ENCODE results near the gene CNPY2.
"Not testable (repeated sequence)": the region's sequence is repeated elsewhere in the genome, so short reads cannot be mapped to it uniquely, and the experiment has no call there.

CNPY2 gene

DNA sequence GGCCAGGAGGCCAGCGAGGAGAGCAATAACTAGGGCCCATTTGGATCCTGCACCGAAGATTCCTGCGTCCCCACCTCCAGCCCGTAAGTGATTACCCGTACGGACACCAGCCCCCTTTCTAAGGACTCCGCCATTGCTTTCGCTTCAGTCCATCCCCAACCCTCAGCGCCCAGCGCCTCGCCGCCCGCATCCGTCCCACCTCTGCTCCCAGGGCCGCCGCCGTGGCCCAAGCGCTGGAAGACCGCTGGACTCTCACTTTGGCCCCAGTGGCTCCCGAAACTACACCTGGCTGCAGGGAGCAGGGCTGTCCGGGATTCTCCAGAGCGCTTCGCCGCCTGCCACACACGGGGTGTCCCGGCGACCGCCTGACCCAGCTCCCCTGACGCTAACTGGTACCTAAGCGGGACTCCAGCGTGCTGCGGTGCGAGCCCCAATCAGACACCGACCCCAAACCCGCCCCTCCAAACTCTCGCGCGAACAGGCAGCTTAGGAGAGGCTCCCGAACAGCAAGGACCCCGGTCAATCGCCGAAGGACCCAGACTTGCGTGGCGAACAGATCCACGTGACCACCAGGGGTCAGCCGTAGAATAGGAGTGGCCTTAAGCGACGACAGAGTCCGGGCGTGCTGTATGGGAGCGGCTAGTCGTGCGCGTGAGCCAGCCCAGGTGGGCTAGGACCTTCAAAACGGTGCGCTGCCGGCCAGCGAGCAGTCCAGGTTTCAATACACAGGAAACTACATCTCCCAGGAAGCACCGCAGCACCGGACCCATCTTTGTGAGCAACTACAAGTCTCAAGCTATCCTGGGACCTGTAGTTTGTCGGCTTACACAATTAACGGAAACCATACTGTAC is at the start of gene CNPY2:
Gene CNPY2, minus strand, starts transcription at position 367 of the 852 bp plus-strand sequence. CDS start 771 bp downstream, outside the sequence.
- DNase-seq = peak; percentile 98

DNA sequence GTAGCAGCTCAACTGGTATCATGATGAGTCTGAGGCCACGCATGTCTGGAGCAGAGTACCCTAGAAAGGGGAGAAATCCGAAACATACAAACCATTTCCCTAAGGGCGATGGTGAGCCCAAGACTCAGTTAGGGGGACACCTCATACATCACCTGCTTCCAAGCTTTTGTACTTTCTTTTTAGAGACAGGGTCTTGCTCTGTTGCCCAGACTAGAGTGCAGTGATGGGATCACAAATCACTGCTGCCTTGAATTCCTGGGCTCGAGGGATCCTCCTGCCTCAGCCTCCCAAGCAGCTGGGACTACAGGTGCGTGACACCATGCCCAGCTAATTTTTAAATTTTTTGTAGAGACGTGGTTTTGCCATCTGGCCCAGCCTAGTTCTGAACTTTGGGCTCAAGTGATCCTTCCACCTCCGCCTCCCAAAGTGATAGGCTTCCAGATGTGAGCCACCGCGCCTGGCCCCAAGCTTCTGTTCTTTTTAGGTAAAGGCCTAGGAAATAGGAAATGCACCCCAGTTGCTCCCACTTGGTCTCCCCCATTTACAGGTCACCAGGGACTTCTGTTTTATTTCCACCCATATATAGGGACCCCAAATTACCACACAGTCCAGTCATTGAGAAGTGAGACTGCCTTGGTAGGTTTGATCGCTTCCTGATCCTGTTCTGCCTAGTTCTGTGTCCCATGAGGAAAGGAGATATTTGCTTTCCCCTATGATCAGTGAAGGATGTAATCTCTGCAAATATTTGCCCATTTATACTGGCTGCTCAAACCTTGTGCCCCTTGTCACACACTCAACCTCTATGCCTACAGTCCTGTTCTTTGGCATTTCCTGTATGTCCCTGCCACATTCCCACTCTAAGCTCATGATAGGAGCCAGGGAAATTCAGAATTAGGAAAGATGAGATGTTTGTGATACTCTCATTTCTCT is 46.6 kb upstream of the CNPY2 start, which contains the start of gene APOF:
Gene APOF, minus strand, starts transcription at position 728 of the 930 bp plus-strand sequence. Its CDS starts 112 bp downstream, at position 616.
- DNase-seq = no peak

DNA sequence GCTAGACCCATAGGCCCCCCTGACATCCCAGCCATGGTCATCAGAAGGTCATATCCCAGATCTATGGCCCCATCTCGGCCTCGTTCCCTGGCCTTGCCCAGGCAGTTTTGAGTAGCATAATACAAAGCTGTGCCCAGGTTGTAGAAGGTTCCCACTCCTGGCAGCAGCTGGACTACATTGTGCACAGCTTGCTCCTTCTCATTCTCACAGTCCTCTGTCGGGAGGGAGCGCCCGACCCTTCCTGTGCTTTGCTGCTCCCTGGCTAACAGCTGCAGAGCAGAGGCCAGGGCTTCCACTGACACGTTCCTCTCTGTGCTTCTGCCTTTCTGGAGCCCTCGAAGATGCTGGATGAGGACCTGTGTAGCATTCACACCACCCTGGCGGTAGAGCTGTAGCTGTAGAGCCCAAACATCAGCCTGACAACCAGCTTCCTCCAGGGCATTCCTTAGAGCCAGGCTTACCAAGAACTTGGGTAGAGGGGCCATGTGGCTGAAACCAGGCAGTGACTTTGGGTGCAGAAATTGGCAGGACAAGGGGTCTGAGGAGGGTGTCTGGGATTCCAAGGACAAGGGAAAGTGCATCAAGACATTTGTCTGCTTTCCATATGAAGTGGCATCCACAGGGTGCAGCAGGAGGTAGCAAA is 45.8 kb upstream of the CNPY2 start:
- DNase-seq = no peak

DNA sequence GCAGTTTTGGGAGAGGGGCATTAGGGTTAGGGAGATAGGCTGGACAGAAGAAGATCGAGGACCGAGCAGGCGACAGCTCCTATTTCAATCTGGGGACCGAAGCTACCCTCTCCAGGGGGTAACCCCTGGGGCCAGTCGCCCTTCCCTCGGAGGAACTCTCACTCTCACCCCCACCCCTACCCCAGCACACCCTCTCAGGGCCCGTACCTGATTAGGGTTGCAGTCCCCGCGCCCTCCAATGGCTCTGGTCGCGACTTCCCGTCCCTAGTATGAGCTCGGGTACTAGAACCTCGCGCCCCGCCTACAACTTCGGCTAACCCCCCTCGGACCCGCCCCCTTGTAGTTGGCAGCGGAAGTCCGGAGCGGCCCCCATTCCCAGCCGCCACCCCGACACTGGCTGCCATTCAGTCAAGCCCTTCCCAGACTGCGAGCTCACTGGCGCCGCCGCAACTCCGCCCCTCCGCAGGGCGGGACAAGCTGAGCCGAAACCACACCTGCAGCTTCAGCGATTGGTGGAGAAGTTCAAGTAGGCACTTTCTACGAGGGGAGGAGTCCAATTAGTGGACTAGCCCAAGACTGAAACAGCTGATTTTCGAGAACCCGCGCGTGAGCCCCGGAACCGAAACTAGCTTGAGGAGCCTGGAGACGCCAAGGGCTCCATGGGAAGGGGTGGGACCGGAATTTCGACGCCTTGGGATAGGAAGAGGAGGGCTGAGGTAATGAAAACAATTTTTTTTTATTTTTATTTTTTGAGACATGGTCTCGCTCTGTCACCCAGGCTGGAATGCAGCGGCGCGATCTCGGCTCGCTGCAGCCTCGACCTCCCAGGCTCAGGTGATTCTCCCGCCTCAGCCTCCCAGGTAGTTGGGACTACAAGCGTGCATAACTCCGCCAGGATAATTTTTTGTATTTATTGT is 44.3 kb upstream of the CNPY2 start, which contains the start of gene STAT2:
Gene STAT2, minus strand, starts transcription at position 257 of the 917 bp plus-strand sequence. CDS start 3,536 bp downstream, outside the sequence.
- peak; percentile 99 for DNase-seq

DNA sequence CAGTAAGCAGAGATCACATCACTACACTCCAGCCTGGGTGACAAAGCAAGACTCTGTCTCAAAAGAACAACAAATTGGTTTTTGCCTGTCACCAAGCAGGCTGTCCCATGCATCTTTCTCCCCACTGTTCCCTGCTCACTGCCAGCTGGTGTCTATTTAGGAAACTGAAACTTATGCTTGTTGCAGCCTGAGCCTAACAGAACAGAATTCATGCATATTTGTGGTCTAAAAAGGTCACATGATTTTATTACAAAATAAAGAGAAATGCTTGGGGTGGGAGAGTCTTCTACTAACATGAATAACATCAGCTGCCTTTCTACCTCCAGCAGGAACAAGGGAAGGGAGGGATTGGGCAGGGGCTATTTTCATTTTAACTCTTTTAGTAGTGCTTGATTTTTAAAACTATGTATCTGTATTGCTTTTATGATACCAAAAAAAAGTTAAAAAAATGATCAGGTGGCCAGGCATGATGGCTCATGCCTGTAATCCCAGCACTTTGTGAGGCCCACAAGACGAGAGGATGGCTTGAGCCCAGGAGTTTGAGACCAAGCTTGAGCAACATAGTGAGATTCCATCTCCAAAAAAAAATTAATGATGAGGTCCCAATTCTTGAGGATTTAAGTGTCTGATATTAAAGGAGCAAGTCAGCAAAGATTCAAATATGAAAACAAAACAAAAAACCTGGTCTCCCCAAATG is 43.2 kb upstream of the CNPY2 start:
- no peak for DNase-seq

DNA sequence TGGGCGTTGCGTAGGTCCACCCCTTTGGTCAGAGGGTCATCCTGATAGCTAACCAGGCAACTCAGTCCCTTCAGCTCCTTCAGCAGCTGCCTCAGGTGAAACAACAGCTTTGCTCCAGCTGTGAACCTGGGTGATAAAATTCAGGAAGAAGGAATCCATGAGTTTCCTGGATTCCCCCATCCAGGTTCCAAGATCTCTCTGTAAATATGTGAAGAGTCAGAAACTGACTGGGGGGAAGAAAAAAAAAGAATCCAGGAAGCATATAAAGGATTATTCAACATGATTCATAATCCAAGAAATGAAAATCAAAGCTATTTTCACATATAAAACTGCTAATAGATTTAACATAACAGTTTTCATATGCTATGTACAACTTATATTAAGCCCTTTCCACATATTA is 35.5 kb upstream of the CNPY2 start:
- DNase-seq = no peak

DNA sequence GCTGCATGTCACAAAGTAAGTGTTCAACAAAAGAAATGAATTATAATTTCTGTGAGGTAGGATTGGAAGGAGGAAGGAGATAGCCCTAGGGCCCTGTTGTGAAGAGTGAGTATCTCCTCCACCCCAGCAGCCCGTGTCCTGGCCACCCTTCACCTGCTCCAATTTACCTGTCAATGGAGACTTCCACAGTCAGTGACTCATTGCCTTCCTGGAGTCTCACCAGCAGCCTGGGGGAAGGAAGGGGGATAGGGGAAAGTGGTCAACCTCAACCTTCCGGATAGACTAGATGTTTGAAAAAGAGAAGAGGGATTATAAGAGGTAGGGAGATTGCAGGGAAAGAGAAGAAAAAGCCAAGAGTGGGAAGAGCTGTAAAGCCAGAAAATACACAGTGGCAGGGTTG is 34.9 kb upstream of the CNPY2 start:
- no peak for DNase-seq

DNA sequence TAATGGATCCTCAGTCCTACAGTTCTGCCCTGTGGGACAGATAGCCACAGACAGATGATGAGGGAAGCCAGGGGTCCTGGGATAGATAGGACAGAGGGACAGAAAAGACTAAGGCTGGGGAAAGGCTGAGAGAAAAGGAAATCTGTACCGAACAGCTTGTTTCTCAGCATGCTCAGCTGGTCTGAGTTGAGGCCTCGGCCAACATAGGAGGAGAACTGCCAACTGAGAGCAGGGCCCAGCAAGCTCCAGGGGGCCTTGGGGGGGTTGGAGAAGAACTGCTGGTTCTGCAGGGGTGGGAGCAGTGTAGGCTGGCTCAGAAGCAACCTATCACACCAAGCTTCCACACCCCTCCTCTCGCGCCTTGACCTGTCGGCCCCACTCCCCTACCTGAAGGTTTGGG is 33.0 kb upstream of the CNPY2 start:
- DNase-seq = no peak

DNA sequence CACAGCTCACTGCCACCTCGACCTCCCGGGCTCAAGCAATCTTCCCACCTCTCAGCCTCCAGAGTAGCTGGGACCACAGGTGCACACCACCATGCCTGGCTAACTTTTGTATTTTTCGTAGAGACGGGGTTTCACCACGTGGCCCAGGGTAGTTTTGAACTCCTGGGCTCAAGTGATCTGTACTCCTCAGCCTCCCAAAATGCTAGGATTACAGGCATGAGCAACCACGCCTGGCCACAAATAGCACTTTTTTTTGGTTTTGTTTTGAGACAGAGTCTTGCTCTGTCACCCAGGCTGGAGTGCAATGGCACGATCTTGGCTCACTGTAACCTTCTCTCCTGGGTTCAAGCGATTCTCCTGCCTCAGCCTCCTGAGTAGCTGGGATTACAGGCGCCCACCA is 31.5 kb upstream of the CNPY2 start:
- not testable (repeated sequence) for DNase-seq

DNA sequence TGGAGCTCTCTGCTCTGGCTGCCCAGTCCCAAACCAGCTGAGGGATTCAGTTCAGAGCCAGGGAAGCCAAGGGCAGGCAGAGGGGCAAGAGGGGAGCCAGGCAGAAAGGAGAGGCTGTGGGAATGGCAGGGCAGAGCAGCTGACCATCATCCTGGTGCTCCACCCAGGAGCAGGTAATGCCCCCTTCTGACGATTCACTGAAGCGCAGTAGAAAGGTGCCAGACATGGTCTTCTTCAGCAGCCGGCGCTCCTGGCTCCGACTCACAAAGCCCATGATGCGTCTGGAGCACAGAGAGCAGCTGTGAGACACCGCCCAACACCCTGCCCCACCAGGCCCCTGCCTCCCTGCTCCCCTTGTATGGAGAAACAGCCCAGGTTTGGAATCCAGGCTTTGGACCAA is 30.9 kb upstream of the CNPY2 start:
- DNase-seq = no peak

DNA sequence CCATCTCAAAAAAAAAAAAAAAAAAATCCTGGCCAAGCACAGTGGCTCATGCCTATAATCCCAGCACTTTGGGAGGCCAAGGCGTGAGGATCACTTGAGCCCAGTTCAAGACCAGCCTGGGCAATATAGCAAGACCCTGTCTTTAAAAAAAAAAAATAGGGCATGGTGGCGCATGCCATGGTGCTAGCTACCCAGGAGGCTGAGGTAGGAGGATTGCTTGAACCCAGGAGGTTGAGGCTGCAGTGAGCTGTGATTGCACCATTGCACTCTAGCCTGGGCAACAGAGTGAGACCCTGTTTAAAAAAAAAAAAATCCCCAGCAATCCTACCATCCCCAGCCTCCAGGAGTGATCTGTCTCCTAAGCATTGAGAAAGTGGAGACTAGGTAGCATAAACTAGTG is 26.5 kb upstream of the CNPY2 start:
- not testable (repeated sequence) for DNase-seq

DNA sequence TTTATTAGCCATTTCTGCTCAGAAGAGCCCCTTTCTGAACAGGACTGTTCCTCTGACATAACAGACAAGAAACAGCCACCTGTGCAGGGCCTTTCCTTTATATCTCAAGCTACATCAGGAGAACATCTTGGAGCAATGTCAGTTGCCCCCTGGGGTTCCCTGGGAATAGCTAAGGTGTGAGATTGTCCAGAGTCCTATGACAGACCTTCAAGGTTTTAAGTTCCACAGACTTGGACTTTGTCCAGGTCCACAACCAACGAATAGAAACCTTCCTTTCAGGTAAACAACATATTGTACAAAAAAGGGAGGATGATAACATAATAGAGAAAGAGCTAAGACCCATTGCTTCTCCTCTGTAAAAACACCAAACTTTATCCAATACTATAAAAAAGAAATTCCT is 25.8 kb upstream of the CNPY2 start:
- no peak for DNase-seq

DNA sequence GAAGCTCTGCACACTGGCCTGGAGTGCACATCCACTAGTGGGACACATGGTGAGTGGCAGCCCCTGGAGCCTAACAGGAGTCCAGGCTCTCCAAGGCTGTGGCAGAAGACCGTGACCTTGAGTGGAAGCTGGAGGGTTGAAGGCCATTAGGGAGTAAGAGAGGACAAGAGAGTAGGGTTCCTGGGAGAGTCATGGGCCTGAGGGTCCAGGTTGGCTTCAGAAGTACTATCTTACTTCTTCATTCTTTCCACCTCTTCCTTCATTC is 23.3 kb upstream of the CNPY2 start:
- no peak for DNase-seq

DNA sequence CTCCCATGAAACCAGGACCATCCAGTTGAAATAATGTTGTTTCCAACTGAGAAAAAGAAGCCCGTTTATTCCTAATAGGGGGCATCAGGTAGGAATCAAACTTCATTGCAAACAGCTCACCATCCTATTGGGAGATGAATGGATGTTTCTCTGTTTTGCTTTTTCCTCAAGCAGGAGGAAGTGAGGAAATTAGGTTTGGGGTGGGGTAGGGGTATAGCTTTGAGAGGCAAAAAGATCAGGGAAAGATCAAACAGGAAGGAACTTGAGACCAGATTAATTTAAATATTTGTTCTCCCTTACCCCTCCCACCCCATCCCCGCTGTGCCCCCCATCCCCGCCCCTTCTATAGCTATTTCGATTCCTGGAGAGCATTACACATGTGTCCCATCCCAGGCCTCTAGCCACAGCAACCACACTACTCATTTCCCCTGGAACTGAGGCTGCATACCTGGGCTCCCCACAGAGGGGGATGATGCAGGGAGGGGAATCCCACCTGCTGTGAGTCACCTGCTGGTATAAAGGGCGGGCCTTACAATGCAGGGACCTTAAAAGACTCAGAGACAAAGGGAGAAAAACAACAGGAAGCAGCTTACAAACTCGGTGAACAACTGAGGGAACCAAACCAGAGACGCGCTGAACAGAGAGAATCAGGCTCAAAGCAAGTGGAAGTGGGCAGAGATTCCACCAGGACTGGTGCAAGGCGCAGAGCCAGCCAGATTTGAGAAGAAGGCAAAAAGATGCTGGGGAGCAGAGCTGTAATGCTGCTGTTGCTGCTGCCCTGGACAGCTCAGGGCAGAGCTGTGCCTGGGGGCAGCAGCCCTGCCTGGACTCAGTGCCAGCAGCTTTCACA is 22.7 kb upstream of the CNPY2 start, which contains the start of gene IL23A:
Gene IL23A, plus strand, starts transcription at position 577 of the 850 bp plus-strand sequence. Its CDS starts 161 bp downstream, at position 738.
- DNase-seq = no peak

DNA sequence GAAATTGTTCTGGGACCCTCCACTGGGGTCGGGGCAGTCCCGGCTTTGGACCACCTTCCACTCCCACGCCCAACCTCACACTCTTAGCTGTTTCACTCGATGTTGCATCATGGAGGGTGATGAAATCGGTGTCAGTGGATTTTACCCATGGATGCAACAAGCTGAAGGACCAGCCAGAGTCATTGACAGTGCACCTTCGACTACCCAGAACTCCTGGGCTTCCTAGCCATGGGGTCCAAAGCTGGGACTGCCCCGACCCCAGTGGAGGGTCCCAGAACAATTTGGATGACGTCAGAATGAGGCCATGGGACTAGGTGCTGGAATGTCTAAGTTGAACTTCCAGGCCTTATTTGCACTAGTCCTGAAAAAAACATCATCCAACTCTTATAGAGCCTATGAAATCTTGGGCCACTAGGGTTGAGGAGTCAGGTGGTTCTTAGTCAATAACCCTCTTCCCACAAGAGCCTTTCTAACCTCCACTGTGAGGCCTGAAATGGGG is 22.0 kb upstream of the CNPY2 start:
- no peak for DNase-seq

DNA sequence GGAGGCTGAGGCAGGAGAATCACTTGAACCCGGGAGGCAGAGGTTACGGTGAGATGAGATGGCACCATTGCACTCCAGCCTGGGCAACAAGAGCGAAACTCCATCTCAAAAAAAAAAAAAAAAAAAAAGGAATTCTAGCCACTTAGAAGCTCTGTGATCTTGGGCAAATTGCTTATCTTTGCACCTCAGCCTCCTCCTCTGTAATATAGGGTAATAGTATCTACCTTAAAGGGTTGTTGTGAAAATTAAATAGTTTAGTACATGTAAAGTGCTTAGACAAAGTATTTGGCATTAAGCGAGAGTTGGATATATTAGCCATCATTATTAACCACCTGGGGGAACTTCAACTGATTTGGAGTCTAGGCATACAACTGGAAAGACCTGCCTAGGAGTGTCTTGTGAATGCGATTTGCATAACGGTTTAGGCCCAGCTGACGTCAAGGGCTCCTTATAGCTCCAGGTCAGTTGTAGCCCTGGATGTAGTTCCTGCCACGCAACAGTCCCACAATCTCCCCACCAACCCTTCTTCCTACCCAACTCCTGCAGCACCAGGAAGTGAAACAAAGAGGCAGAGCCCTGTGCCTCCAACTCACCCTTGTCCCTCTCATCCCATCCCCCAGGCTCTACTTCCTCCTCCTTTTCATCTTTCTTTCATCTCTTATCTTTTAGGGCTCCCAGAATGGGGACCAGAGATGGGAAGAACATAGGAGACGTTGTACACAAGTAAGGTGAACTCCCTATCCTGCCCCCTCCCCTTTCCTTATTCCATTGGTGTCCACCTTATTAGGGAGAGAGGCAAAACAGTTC is 20.8 kb upstream of the CNPY2 start:
- no peak for DNase-seq

DNA sequence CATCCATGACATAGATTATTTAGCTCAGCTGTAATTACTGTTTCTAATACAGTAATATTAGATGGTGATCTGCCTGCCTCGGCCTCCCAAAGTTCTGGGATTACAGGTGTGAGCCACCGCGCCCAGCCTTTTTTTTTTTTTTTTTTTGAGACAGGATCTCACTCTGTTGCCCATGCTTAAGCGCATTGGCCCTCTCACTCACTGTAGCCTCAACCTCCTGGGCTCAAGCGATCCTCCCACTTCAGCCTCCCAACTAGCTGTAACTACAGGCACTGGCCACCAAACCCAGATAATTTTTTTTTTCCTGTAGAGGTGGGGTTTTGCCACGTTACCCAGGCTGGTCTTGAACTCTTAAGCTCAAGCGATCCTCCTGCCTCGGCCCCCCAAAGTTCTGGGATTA is 19.7 kb upstream of the CNPY2 start:
- DNase-seq = not testable (repeated sequence)

DNA sequence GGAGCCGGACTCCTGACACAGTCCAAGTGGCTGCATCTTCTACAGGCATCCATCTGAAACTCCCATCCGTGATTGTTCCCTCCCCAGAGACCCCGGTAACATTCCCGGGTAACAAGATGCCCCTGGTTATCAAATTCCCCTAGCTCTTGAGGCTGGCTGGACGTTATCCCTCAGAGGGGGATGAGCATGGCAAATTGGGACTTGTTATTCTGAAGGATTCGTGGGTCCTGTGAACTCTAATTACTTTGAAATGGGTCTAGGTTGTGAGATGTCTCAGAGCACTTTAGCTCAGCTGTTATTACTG is 18.7 kb upstream of the CNPY2 start:
- no peak for DNase-seq

DNA sequence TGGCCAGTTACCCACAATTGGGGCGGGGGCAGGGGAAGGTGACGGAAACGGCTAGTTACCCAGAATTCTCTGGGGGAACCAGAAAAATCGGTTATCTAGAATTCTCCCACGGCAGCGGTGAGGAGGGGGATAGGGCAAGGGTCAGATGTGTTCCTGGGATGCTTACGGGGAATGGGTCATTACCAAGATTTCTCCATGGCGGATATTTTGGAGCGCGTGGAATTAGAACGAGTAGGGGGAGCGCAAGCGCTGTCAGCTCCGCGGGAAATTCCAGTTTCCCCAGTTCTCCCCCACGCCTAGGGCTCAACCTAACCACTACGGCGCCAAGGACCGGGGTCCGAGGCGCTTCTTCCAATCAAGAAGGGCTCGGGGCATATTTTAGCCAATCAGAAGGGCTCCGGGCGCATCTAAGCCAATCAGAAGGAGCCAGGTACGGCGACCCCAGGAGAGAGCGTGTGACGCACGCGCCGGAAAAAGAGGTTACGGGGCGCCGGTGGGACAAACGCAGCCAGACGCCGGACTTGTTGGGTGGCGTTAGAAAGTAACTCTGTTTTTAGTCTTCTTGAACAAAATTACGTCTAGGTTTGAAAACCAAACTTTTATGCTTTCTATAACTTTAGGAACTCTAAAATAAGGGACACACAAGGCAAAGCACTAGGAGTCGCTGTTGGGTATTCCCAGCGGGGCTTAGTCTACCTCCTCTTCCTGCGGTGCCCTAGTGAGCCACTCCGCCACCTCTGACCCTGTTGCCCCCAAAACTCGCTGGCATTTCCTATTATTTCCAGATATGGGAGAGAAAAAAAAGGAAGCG is 18.1 kb upstream of the CNPY2 start, which contains the start of gene PAN2:
Gene PAN2, minus strand, starts transcription at position 322 of the 811 bp plus-strand sequence. CDS start 906 bp downstream, outside the sequence.
- DNase-seq = peak; percentile 99
